ENCODE data around the gene FGD4.
"Not testable (repeated sequence)": the region's sequence is repeated elsewhere in the genome, so short reads cannot be mapped to it uniquely, and the experiment has no call there.

The FGD4 gene

GRCh38 chr12:32532422-32532821, 133.1 kb downstream of the FGD4 start:
- DNase-seq: no peak

- no peak for DNase-seq
These were observed 133.6 kb downstream of the FGD4 start for GRCh38 chr12:32532951-32533350.

- DNase-seq: not testable (repeated sequence)
These were observed 134.1 kb downstream of the FGD4 start for GRCh38 chr12:32533506-32533905.

- no peak for DNase-seq
These were observed 134.7 kb downstream of the FGD4 start for GRCh38 chr12:32533971-32534590.

- no peak for DNase-seq
These were observed 135.3 kb downstream of the FGD4 start for GRCh38 chr12:32534698-32535097.

GRCh38 chr12:32535288-32535999, 136.1 kb downstream of the FGD4 start:
- no peak for DNase-seq

- DNase-seq: no peak
These were observed 136.6 kb downstream of the FGD4 start for GRCh38 chr12:32536000-32536345.

GRCh38 chr12:32541754-32542374, 142.5 kb downstream of the FGD4 start:
- no peak for DNase-seq

- no peak for DNase-seq
These were observed 143.3 kb downstream of the FGD4 start for GRCh38 chr12:32542428-32543229.

- no peak for DNase-seq
These were observed 145.5 kb downstream of the FGD4 start for GRCh38 chr12:32544893-32545292.

GRCh38 chr12:32545413-32545980, 146.1 kb downstream of the FGD4 start:
- no peak for DNase-seq

- no peak for DNase-seq
These were observed 146.9 kb downstream of the FGD4 start for GRCh38 chr12:32546272-32546671.

- DNase-seq: no peak
These were observed 149.4 kb downstream of the FGD4 start for GRCh38 chr12:32548691-32549281.

GRCh38 chr12:32549675-32550079, 150.3 kb downstream of the FGD4 start:
- DNase-seq: no peak

- no peak for DNase-seq
These were observed 151.7 kb downstream of the FGD4 start for GRCh38 chr12:32551058-32551457.

GRCh38 chr12:32558903-32559302, 159.5 kb downstream of the FGD4 start:
- DNase-seq: no peak

GRCh38 chr12:32559434-32559833, 160.1 kb downstream of the FGD4 start:
- DNase-seq: no peak

GRCh38 chr12:32560520-32560919, 161.2 kb downstream of the FGD4 start:
- DNase-seq: no peak

GRCh38 chr12:32561931-32562341, 162.6 kb downstream of the FGD4 start:
- DNase-seq: no peak

GRCh38 chr12:32562413-32562812, 163.1 kb downstream of the FGD4 start:
- not testable (repeated sequence) for DNase-seq

GRCh38 chr12:32566663-32567295, 167.4 kb downstream of the FGD4 start:
- no peak for DNase-seq

- no peak for DNase-seq
These were observed 167.9 kb downstream of the FGD4 start for GRCh38 chr12:32567296-32567674.
